ENCODE results near the gene SYNDIG1. TPM values are rescaled to one million over a fixed set of nuclear protein-coding genes. Genes with fewer than 3 reads are reported as not detected.

SYNDIG1 gene
- total and polyA plus RNA-seq, 2 donors (not counting 1 experiment from before 2014, with no cell fraction given) = not detected

DNA sequence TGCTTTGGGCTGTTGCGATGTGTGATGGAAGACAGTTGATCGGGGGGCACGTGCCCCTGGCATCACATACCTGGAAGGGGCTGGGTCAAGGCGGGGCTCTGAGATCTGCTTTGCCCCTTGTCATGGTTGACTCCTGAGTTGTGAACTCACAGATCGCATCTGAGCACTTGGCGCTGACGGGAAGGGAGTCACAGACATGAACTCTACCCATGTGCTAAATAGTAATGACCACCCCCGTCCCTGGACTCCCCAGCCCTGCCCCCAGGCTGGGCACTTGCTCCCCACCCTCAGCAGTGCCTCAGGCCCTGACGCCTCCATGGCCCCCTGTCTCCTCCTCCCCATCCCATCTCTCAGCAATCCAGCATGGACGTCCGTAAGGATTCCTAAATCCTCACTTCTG lies 107.0 kb downstream of the SYNDIG1 start:
- no peaks in the 10 kb centered on the region for H3K27me3 Mint-ChIP-seq
- TF ChIP-seq CTCF (IDR thresholded peaks at IDR 0.05) = no peak
- TF ChIP-seq EZH2 (IDR thresholded peaks at IDR 0.05; ENCODE audit: borderline replicate concordance, insufficient read depth, low read depth, low read length, poor library complexity, severe bottlenecking) = no peak
- WGBS (ENCODE audit: insufficient coverage) = 88% methylated on average over 11 of the region's 11 CpGs
- Histone ChIP-seq H3K27ac (ENCODE audit: low read length in 2 of 2) (no peak overlapping the region), H4K20me1 (ENCODE audit: control insufficient read depth, insufficient read depth, low read length, poor library complexity, severe bottlenecking) (no peaks in the 10 kb centered on the region), H3K4me1 (ENCODE audit: control insufficient read depth in 2 of 2, insufficient read depth in 2 of 2, low read length in 2 of 2) (peaks cover 3 to 8% of the 10 kb centered on the region in 2 donors), H3K4me2 (replicated peaks; ENCODE audit: low read depth, low read length, poor library complexity, severe bottlenecking) (no peak overlapping the region), H3K9me3 (ENCODE audit: control extremely low read depth in 1 of 3, control insufficient read depth in 2 of 3, insufficient read depth in 1 of 3, low read length in 2 of 3) (no peaks in the 10 kb centered on the region), H3K36me3 (replicated peaks in 1 of 2; ENCODE audit: control extremely low read depth in 1 of 2, control insufficient read depth in 1 of 2, extremely low read depth in 1 of 2, insufficient read depth in 2 of 2, low read length in 1 of 2) (no peaks in the 10 kb centered on the region), H3K9ac (ENCODE audit: low read length) (no peak overlapping the region), H3K27me3 (replicated peaks in 1 of 4; ENCODE audit: control extremely low read depth in 1 of 4, control insufficient read depth in 3 of 4, insufficient read depth in 4 of 4, low read length in 3 of 4) (no peaks in the 10 kb centered on the region), H3K79me2 (ENCODE audit: control insufficient read depth, insufficient read depth, low read length) (no peaks in the 10 kb centered on the region), H3K4me3 (ENCODE audit: control extremely low read depth in 1 of 5, extremely low read depth in 1 of 5, insufficient read depth in 1 of 5, low read depth in 2 of 5, low read length in 4 of 5) (no peak overlapping the region), H2AFZ (ENCODE audit: insufficient read depth, low read depth, low read length, poor library complexity, severe bottlenecking) (no peak overlapping the region)
- no peak overlapping the region for H3K4me3 Mint-ChIP-seq
- intact Hi-C loops (cut with micrococcal nuclease) = no loop called here
- H3K4me1 Mint-ChIP-seq = peaks cover 14% of the 10 kb centered on the region
- ATAC-seq (ENCODE audit: low read depth) (no peak), DNase-seq (no peak)
- H3K27ac Mint-ChIP-seq = no peak overlapping the region
- ChIA-PET CTCF (no interaction called here), POLR2A (no interaction called here)
- H3K9me3 Mint-ChIP-seq (ENCODE audit: insufficient read depth) = no peaks in the 10 kb centered on the region

DNA sequence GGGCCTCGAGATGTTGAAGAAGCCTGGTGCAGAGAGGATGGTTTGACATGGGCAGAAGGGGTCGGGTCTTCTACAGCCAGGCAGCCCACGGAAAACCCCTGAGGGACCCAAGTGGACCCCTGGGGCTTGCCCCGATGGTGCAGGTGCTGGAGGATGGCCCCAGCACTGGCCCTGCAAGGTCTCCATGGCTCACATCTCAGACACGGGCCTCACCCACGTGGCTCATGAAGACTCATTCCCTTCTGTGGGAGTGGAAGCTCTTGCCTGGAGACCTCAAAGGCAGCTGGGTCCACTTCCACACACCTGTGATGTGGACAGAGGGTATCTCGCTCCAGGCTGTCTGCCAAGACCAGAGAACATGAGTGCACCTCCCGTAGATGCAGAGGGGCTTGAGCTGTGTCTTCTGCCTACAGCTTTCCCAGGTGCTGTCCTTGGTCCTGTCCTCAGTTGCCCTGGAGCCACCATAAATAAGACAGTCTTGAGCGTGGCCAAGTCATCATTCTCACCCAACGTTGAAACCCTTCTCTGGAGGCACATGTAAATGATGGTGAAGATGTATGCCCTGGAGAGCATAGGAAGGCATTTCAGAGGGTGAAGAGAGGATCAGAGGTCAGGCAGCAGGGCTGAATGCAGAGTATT lies 108.0 kb downstream of the SYNDIG1 start:
- H3K9ac ChIP-seq (ENCODE audit: low read length) = no peak overlapping the region
- Mint-ChIP-seq H3K4me1 (peaks cover 6% of the 10 kb centered on the region), H3K27ac (no peak overlapping the region), H3K27me3 (no peaks in the 10 kb centered on the region), H3K9me3 (ENCODE audit: insufficient read depth) (no peaks in the 10 kb centered on the region), H3K4me3 (no peak overlapping the region)
- H3K4me2 ChIP-seq (replicated peaks; ENCODE audit: low read depth, low read length, poor library complexity, severe bottlenecking) = no peak overlapping the region
- H2AFZ ChIP-seq (ENCODE audit: insufficient read depth, low read depth, low read length, poor library complexity, severe bottlenecking) = no peak overlapping the region
- no peak for ATAC-seq (ENCODE audit: low read depth)
- no peaks in the 10 kb centered on the region for H3K79me2 ChIP-seq (ENCODE audit: control insufficient read depth, insufficient read depth, low read length)
- no peak overlapping the region for H3K4me3 ChIP-seq (ENCODE audit: control extremely low read depth in 1 of 5, extremely low read depth in 1 of 5, insufficient read depth in 1 of 5, low read depth in 2 of 5, low read length in 4 of 5)
- no peak for DNase-seq
- H4K20me1 ChIP-seq (ENCODE audit: control insufficient read depth, insufficient read depth, low read length, poor library complexity, severe bottlenecking) = no peaks in the 10 kb centered on the region
- H3K9me3 ChIP-seq (ENCODE audit: control extremely low read depth in 1 of 3, control insufficient read depth in 2 of 3, insufficient read depth in 1 of 3, low read length in 2 of 3) = peaks cover 0 to 4% (median 0%) of the 10 kb centered on the region in 3 donors
- CTCF ChIA-PET = no interaction called here
- H3K36me3 ChIP-seq (replicated peaks in 1 of 2; ENCODE audit: control extremely low read depth in 1 of 2, control insufficient read depth in 1 of 2, extremely low read depth in 1 of 2, insufficient read depth in 2 of 2, low read length in 1 of 2) = no peaks in the 10 kb centered on the region
- peaks cover 0 to 2% of the 10 kb centered on the region in 2 donors for H3K4me1 ChIP-seq (ENCODE audit: control insufficient read depth in 2 of 2, insufficient read depth in 2 of 2, low read length in 2 of 2)
- H3K27me3 ChIP-seq (replicated peaks in 1 of 4; ENCODE audit: control extremely low read depth in 1 of 4, control insufficient read depth in 3 of 4, insufficient read depth in 4 of 4, low read length in 3 of 4) = no peaks in the 10 kb centered on the region
- TF ChIP-seq CTCF (IDR thresholded peaks at IDR 0.05) (no peak), EZH2 (IDR thresholded peaks at IDR 0.05; ENCODE audit: borderline replicate concordance, insufficient read depth, low read depth, low read length, poor library complexity, severe bottlenecking) (no peak)
- 83% methylated on average over 10 of the region's 10 CpGs for WGBS (ENCODE audit: insufficient coverage)
- intact Hi-C loops (cut with micrococcal nuclease) = no loop called here
- no peak overlapping the region for H3K27ac ChIP-seq (ENCODE audit: low read length in 2 of 2)
- POLR2A ChIA-PET = no interaction called here
